ENCODE results near the gene ASGR2.
A peak's percentile ranks its signal among the peaks of the same experiment; 100 is the strongest.
"Not testable (repeated sequence)": the region's sequence is repeated elsewhere in the genome, so short reads cannot be mapped to it uniquely, and the experiment has no call there.

Gene ASGR2

GRCh38 chr17:7136266-7136877, 21.8 kb upstream of the ASGR2 start:
- Histone ChIP-seq H3K27me3 (ENCODE audit: insufficient read depth, low read length) (peaks cover 23% of the 10 kb centered on the region), H3K9ac (ENCODE audit: low read depth, low read length) (no peak overlapping the region), H3K4me1 (ENCODE audit: insufficient read depth, low read length) (peaks cover 12% of the 10 kb centered on the region), H3K4me3 (ENCODE audit: low read length) (no peak overlapping the region), H3K36me3 (ENCODE audit: insufficient read depth, low read length) (no peaks in the 10 kb centered on the region), H3K9me3 (ENCODE audit: insufficient read depth, low read depth, low read length) (no peaks in the 10 kb centered on the region), H3K27ac (ENCODE audit: low read depth, low read length) (no peak overlapping the region)
- 43% methylated on average over 8 of the region's 9 CpGs for WGBS

- Histone ChIP-seq H3K36me3 (ENCODE audit: insufficient read depth, low read length) (no peaks in the 10 kb centered on the region), H3K27ac (ENCODE audit: low read depth, low read length) (no peak overlapping the region), H3K4me1 (ENCODE audit: insufficient read depth, low read length) (peaks cover 21% of the 10 kb centered on the region), H3K9ac (ENCODE audit: low read depth, low read length) (no peak overlapping the region), H3K4me3 (ENCODE audit: low read length) (peak overlapping the region; percentile 12; the same call in 1 of the 2 replicates), H3K9me3 (ENCODE audit: insufficient read depth, low read depth, low read length) (no peaks in the 10 kb centered on the region), H3K27me3 (ENCODE audit: insufficient read depth, low read length) (peaks cover 28% of the 10 kb centered on the region)
- 39% methylated on average over 20 of the region's 20 CpGs for WGBS
Observed at GRCh38 chr17:7133916-7134315, 19.3 kb upstream of the ASGR2 start.

DNA sequence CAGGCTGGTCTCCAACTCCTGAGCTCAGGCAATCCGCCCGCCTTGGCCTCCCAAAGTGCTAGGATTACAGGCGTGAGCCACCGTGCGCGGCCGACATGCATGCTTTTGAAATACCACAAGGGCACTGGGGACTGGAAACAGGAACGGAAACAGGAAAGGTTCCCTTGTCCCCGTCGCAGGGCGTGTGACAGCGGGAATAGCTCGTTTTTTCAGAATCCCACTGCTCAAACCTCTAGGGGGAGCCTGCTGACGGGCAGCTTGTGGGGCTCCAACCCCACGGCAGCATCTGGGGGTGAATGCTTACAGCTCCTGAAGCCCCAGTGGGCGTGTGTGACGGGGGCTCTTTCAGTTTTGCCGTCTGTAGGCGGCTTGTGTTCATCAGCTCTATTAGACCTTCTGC, 18.8 kb upstream of the ASGR2 start:
- Histone ChIP-seq H3K27ac (ENCODE audit: low read depth, low read length) (no peak overlapping the region), H3K9ac (ENCODE audit: low read depth, low read length) (no peak overlapping the region), H3K9me3 (ENCODE audit: insufficient read depth, low read depth, low read length) (no peaks in the 10 kb centered on the region), H3K36me3 (ENCODE audit: insufficient read depth, low read length) (no peaks in the 10 kb centered on the region), H3K4me1 (ENCODE audit: insufficient read depth, low read length) (peaks cover 24% of the 10 kb centered on the region), H3K4me3 (ENCODE audit: low read length) (peak overlapping the region; percentile 12; the same call in 1 of the 2 replicates), H3K27me3 (ENCODE audit: insufficient read depth, low read length) (peaks cover 28% of the 10 kb centered on the region)
- WGBS, result 9% methylated on average over 19 of the region's 19 CpGs

DNA sequence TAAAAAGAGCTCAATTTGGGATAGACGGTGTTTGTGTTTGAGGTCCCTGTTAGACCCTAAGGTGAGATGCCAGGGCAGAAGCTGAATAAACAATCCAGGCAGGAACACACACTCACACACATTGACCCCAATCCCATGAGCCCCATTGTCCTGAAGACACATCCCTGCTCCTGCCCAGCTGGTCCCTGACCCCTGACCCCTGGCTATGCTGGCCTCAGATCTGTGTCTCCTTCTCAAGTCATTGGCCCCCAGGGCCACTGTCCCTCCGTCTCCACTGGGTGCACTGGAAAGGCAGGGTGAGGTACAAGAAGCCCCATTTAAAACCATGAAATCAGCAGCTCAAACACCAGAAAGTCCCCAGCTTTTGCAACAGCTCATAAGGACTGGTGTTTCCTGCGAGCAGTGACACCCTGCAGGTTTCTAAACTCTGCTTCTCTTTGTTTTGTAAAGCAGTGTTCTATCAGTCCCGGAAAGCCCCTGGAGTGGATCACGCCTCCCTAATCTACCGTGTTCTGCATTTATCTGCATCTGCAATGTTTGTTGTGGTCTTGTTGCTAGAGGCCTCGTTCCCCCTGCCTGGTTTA, 18.0 kb upstream of the ASGR2 start:
- Histone ChIP-seq H3K27ac (ENCODE audit: low read depth, low read length) (peak overlapping the region; percentile 96), H3K4me1 (ENCODE audit: insufficient read depth, low read length) (peaks cover 27% of the 10 kb centered on the region)

DNA sequence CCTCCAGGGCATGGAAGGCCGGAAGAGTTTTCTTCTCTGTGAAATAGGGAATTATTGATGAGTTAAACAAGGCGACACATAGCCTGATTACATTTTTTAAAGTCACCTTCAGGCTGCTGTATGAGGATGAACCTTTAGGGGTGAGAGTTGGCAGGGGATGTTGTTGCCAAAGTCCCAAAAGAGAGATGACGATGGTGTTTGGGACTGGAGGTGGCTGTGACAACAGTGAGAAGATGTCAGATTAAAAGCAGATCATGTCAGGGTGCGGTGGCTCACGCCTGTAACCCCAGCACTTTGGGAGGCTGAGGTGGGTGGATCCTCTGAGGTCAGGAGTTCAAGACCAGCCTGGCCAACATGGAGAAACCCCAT, 16.8 kb upstream of the ASGR2 start:
- Histone ChIP-seq H3K36me3 (ENCODE audit: insufficient read depth, low read length) (no peaks in the 10 kb centered on the region), H3K27me3 (ENCODE audit: insufficient read depth, low read length) (peaks cover 28% of the 10 kb centered on the region), H3K4me1 (ENCODE audit: insufficient read depth, low read length) (peaks cover 27% of the 10 kb centered on the region), H3K9ac (ENCODE audit: low read depth, low read length) (no peak overlapping the region), H3K9me3 (ENCODE audit: insufficient read depth, low read depth, low read length) (no peaks in the 10 kb centered on the region), H3K4me3 (ENCODE audit: low read length) (no peak overlapping the region), H3K27ac (ENCODE audit: low read depth, low read length) (0 out of 2 replicates have a peak overlapping the region, but pooled peaks have one; percentile 14)
- 86% methylated on average over 5 of the region's 5 CpGs for WGBS

More for the DNA sequence above, 18.0 kb upstream of the ASGR2 start:
- Histone ChIP-seq H3K4me3 (ENCODE audit: low read length) (peak overlapping the region; percentile 17; the same call in 1 of the 2 replicates), H3K9ac (ENCODE audit: low read depth, low read length) (peak overlapping the region; percentile 40), H3K27me3 (ENCODE audit: insufficient read depth, low read length) (peaks cover 28% of the 10 kb centered on the region), H3K36me3 (ENCODE audit: insufficient read depth, low read length) (no peaks in the 10 kb centered on the region), H3K9me3 (ENCODE audit: insufficient read depth, low read depth, low read length) (no peaks in the 10 kb centered on the region)
- WGBS, result 0% methylated on average over 6 of the region's 7 CpGs

DNA sequence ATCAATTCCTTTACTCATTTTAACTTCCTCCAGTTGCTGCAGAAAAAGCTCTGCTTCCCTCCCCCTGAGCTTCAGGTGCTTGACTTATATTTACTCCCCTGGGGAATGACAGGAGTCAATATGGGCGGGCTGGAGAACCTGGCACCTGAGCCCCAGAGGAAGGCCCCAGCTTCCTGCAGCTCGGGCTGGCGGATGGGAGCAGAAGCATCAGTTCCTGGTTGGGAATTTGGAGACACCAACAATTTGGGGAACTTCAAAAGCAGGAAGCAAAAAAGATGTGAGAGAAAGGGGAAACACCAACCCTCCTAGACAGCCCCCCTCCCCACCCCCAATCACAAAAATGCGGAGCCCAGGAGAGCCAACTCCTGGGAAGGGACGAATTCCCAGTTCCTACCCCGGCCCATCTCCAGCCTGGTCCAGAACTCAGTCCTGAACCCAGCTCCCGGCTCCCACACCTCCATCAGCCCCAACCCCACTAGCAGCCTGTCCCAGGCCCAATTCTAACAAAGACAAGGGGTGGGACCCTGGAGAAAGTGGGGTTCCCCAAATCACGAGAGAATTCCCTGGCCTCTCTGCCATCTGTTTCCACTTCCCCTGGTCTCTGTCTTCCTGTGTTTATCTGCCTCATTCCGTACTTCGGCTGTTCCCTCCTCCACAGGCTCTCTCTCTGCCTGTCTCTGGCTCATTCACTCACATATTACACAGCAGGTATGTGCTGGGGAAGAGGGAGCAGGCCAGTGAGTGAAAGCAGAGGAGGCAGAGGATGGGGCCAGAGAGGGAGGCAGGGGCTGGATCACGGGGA, 16.2 kb upstream of the ASGR2 start:
- H3K9me3 ChIP-seq (ENCODE audit: insufficient read depth, low read depth, low read length), result no peaks in the 10 kb centered on the region
- no peak overlapping the region for H3K9ac ChIP-seq (ENCODE audit: low read depth, low read length)
- H3K27ac ChIP-seq (ENCODE audit: low read depth, low read length), result 0 out of 2 replicates have a peak overlapping the region, but pooled peaks have one; percentile 14
- H3K27me3 ChIP-seq (ENCODE audit: insufficient read depth, low read length), result peaks cover 28% of the 10 kb centered on the region
- no peaks in the 10 kb centered on the region for H3K36me3 ChIP-seq (ENCODE audit: insufficient read depth, low read length)
- no peak overlapping the region for H3K4me3 ChIP-seq (ENCODE audit: low read length)
- 43% methylated on average over 11 of the region's 11 CpGs for WGBS
- H3K4me1 ChIP-seq (ENCODE audit: insufficient read depth, low read length), result peaks cover 27% of the 10 kb centered on the region

GRCh38 chr17:7129311-7129710, 14.7 kb upstream of the ASGR2 start:
- Histone ChIP-seq H3K36me3 (ENCODE audit: insufficient read depth, low read length) (no peaks in the 10 kb centered on the region), H3K9me3 (ENCODE audit: insufficient read depth, low read depth, low read length) (no peaks in the 10 kb centered on the region), H3K27me3 (ENCODE audit: insufficient read depth, low read length) (peaks cover 17% of the 10 kb centered on the region), H3K9ac (ENCODE audit: low read depth, low read length) (no peak overlapping the region), H3K27ac (ENCODE audit: low read depth, low read length) (no peak overlapping the region), H3K4me3 (ENCODE audit: low read length) (no peak overlapping the region), H3K4me1 (ENCODE audit: insufficient read depth, low read length) (peaks cover 27% of the 10 kb centered on the region)
- 90% methylated on average over 8 of the region's 8 CpGs for WGBS

GRCh38 chr17:7128160-7128559, 13.5 kb upstream of the ASGR2 start:
- Histone ChIP-seq H3K4me1 (ENCODE audit: insufficient read depth, low read length) (peaks cover 27% of the 10 kb centered on the region), H3K9ac (ENCODE audit: low read depth, low read length) (no peak overlapping the region), H3K4me3 (ENCODE audit: low read length) (no peak overlapping the region), H3K27ac (ENCODE audit: low read depth, low read length) (no peak overlapping the region), H3K27me3 (ENCODE audit: insufficient read depth, low read length) (peaks cover 6% of the 10 kb centered on the region), H3K36me3 (ENCODE audit: insufficient read depth, low read length) (no peaks in the 10 kb centered on the region), H3K9me3 (ENCODE audit: insufficient read depth, low read depth, low read length) (no peaks in the 10 kb centered on the region)
- 71% methylated on average over 5 of the region's 5 CpGs for WGBS

DNA sequence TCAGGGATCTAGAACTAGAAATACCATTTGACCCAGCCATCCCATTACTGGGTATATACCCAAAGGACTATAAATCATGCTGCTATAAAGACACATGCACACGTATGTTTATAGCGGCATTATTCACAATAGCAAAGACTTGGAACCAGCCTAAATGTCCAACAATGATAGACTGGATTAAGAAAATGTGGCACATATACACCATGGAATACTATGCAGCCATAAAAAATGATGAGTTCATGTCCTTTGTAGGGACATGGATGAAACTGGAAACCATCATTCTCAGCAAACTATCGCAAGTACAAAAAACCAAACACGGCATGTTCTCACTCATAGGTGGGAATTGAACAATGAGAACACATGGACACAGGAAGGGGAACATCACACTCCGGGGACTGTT, 12.9 kb upstream of the ASGR2 start:
- H3K4me3 ChIP-seq (ENCODE audit: low read length); H3K9me3 ChIP-seq (ENCODE audit: insufficient read depth, low read depth, low read length); H3K9ac ChIP-seq (ENCODE audit: low read depth, low read length); H3K27me3 ChIP-seq (ENCODE audit: insufficient read depth, low read length); H3K36me3 ChIP-seq (ENCODE audit: insufficient read depth, low read length); H3K27ac ChIP-seq (ENCODE audit: low read depth, low read length): not testable (repeated sequence)
- peaks cover 27% of the 10 kb centered on the region for H3K4me1 ChIP-seq (ENCODE audit: insufficient read depth, low read length)
- WGBS, result no CpG with 5 or more reads among the region's 5 CpGs

GRCh38 chr17:7126386-7126785, 11.8 kb upstream of the ASGR2 start:
- peaks cover 26% of the 10 kb centered on the region for H3K4me1 ChIP-seq (ENCODE audit: insufficient read depth, low read length)
- H3K27ac ChIP-seq (ENCODE audit: low read depth, low read length); H3K9ac ChIP-seq (ENCODE audit: low read depth, low read length); H3K4me3 ChIP-seq (ENCODE audit: low read length); H3K9me3 ChIP-seq (ENCODE audit: insufficient read depth, low read depth, low read length); H3K36me3 ChIP-seq (ENCODE audit: insufficient read depth, low read length); H3K27me3 ChIP-seq (ENCODE audit: insufficient read depth, low read length): not testable (repeated sequence)
- 90% methylated on average over 12 of the region's 12 CpGs for WGBS

DNA sequence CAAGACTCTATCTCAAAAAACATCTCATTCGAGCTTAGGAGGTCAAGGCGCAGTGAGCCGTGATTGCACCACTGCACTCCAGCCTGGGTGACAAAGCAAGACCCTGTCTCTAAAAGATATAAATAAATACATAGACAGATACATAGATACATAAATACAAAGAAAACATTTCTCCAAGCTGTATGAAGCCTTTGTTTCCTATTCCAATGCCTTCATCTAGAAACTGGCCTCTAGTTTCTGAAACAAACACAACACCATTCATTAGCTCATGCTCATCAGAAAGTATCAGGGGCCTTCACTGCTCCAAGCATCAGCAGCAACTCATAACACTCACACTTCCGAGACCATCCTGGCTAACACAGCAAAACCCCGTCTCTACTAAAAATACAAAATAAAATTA, 10.3 kb upstream of the ASGR2 start:
- H3K4me1 ChIP-seq (ENCODE audit: insufficient read depth, low read length), result peaks cover 14% of the 10 kb centered on the region
- H3K36me3 ChIP-seq (ENCODE audit: insufficient read depth, low read length), result no peaks in the 10 kb centered on the region
- no peak overlapping the region for H3K27ac ChIP-seq (ENCODE audit: low read depth, low read length)
- no peak overlapping the region for H3K9ac ChIP-seq (ENCODE audit: low read depth, low read length)
- WGBS, result 88% methylated on average over 5 of the region's 5 CpGs
- H3K27me3 ChIP-seq (ENCODE audit: insufficient read depth, low read length), result peaks cover 1% of the 10 kb centered on the region
- H3K4me3 ChIP-seq (ENCODE audit: low read length), result no peak overlapping the region
- no peaks in the 10 kb centered on the region for H3K9me3 ChIP-seq (ENCODE audit: insufficient read depth, low read depth, low read length)

Measured in HUES64 (cell line).